NCI-H345 treated with DMSO at 0.1 percent for 48 hours (cell line): ENCODE data around the gene TIPARP.

Source experiments
- DNase-seq: peaks from one replicate; lab custom pipeline; 2025; ENCODE audit not compliant: unreplicated experiment; lab: John Stamatoyannopoulos, UW

The TIPARP gene, protein sequence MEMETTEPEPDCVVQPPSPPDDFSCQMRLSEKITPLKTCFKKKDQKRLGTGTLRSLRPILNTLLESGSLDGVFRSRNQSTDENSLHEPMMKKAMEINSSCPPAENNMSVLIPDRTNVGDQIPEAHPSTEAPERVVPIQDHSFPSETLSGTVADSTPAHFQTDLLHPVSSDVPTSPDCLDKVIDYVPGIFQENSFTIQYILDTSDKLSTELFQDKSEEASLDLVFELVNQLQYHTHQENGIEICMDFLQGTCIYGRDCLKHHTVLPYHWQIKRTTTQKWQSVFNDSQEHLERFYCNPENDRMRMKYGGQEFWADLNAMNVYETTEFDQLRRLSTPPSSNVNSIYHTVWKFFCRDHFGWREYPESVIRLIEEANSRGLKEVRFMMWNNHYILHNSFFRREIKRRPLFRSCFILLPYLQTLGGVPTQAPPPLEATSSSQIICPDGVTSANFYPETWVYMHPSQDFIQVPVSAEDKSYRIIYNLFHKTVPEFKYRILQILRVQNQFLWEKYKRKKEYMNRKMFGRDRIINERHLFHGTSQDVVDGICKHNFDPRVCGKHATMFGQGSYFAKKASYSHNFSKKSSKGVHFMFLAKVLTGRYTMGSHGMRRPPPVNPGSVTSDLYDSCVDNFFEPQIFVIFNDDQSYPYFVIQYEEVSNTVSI

DNA sequence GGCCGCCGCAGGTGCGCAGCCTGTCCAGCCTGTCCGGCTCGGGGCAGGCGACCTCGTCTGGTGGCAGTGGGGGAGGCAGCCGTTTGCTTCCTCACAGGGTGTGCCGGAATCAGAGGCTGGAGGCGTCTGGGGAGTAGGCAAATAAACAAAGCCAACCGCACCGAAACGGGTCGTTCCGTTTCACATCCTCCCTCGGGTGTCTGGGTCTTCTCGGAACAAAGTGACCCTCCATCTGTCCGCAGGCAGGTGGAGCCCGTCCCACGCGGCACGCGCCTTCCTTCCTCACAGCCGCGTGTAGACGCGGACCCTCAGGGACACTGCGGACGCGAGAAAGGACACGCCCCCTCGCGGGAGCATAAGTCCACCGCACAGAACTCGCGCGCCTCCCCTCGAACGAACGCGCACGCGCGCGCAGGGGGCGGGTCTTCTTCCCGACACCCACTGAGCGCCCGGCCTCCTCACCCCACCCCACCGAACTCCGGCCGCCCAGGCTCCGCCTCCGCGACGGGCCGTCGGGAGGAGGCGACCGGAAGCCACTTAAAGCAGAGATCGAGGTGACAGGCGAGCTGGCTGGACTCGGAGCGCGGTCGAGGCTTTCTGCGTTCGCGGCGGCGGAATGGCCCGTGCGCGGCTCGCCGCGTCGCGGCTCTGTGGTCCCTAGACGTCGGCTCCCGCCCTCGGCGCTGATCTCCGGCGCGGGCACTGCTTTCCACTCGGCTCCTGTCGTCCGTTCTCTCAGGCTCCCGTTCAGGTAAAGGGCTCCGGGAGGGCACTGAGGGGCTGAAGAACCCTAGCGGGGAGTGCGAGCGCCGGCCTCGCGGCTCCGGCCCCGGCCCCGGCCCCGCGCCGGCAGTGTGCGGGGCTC is at the start of gene TIPARP:
Gene TIPARP, plus strand, starts transcription at position 545 of the 865 bp plus-strand sequence. CDS start 3,108 bp downstream, outside the sequence.
- DNase-seq, result peak; percentile 75

DNA sequence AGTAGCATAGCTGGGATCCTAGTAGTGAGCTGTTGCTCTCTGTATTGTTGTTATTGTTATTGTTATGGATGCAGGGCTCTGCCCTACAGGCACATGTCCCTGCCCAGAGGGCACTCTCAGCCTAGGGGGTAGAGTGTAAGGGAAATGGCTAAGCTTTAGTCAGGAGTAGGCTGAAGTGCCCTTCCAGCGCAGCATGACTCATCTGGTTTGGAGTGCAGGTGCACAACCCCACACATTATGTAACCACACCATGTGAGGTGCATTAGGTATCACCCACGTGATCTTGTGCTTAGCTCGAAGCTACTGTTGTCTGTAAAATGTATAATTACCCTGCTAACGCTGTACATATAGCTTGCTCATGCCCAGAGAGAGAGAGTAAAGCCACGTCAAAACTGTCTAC is 48.3 kb upstream of the TIPARP start:
- peak; percentile 81 for DNase-seq

DNA sequence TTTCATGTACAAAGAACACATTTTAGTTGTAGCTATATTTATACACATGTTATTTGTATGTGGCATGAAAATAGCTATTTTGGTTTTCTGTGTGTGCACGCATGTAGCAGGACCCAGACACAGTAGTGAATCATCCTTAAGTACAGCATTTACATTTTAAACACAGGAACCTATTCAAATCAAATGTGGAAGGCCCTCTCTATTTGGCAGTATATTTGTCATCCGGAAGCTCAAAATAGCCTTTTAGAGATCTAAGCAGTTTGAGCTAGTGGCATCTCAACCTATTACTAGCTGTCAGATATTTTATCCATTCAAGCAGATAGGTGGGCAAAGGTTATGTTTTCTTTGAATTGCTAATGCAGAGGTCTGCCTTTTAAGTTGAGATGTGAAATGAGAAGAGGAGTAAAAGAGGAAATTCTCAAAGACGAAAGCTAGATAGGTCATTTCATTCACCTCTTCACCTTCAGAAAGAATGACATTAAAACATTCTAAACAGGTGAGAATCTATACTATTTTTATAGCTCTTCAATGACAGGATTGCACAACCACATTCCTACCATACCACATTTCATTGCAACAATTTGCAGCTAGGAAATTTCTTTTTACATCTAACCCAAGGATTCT is 46.3 kb upstream of the TIPARP start:
- DNase-seq, result no peak

DNA sequence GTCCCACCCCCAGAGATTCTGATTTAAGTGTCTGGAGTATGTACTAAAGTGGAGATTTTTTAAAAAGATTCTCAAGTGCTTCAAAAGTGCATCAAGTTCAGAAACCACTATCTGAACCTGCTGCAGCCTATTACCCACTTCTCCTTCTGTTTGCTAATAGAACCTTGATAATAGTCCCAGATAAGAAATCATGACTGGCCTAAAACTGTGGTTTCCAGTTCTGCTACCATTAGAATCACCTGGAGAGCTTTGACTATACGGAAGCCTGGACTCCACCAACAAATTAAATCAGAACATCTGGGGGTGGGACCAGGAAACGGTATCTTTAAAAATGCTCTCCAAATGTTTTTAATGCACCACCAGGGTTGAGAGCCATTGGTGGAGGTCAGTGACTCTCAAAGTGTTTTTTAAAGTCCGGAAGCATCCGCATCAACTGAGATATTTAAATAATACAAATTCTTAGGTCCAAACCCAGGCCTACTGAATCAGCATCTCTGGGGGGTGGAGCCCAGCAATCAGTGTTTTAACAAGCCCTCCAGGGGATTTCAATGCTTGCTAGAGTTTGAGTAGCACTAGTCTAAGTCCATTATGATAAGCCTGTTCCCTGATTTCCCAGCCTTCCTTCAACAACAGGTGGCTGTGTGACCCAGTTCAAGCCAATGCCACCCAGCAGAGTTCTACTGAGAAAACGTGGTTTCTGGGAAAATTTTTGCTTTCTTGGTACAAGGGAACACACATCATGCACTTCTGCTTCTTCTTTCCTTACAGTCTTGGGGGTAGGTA is 45.4 kb upstream of the TIPARP start:
- no peak for DNase-seq

DNA sequence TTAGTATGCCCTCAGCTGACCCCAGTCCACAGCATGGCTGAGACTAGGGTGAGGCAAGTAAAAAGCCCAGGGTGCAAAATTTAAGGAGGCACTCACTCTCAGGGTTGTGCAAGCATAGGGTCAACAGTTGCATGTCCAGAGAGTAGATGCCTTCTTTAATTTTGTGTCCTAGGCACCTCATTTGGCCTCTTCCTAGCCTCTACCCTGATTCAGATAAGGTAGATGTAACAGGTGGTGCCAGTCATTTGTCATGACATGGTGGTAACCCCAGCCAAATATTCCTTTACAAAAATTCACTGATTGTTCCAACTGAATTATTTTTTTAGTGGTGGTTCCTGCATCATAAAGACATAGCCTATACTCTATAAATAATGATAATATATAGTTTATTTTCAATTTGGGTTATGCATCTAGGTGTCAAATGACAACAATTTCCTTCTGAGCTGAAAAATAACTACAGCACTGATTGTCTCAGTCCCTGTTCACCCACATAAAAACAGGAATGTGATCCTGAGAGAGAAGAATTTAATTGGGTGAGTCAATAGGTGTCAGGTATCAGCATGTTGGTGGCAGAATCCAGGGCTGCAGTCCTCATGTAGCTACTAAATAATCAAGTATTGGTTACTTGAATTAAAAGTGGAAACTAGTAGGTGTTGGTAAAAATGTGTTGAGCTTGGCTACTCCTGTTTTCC is 44.2 kb upstream of the TIPARP start:
- DNase-seq, result no peak

DNA sequence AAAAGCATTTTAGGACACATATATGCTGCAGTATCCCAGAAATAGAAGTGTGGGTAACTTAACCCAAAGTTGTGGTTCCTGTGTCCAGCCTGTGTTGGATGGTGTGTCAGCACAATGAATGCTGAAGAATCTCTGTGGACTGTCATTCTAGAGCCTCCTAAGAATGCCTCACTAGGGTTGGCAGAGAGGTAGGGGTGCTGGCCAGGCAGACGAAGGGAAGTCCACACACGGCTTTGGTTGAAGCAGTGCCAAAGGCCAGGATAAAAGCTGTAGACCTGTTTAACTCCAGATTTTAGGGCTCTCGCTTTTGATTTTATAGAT is 43.7 kb upstream of the TIPARP start:
- no peak for DNase-seq

DNA sequence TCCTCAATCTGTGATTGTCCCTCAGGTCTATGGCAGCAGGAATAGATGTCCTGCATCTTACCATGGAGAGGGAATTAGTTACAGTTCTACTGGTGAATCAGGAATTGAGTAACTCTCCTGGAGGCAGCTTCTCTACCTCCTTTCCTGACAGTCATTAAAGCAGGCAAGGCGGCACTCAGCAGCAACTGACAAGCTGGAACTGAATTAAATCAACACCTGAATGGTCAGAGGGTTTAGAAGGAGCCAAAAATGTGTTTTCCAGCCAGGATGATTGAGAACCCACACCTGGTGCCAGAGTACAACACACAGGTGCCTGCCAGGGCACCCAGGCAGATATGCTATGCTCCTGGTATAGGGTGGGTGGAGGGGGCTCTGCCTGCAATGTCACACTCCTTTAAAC is 43.1 kb upstream of the TIPARP start:
- no peak for DNase-seq

DNA sequence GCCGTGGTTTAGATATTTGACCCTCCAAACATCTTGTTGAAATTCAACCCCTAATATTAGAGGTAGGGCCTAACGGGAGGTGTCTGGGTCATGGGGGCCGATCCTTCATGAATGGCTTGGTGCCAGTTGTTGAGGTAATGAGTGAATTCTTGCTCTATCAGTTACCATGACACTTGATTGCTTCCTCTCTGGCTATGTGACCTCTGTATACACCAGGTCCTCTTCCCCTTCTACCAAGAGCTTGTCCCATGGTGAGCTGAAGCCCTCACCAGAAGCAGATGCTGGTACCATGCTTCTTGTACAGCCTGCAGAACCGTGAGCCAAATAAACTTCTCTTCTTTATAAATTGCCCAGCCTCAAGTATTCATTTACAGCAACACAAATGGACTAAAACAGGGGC is 41.8 kb upstream of the TIPARP start:
- DNase-seq, result no peak

DNA sequence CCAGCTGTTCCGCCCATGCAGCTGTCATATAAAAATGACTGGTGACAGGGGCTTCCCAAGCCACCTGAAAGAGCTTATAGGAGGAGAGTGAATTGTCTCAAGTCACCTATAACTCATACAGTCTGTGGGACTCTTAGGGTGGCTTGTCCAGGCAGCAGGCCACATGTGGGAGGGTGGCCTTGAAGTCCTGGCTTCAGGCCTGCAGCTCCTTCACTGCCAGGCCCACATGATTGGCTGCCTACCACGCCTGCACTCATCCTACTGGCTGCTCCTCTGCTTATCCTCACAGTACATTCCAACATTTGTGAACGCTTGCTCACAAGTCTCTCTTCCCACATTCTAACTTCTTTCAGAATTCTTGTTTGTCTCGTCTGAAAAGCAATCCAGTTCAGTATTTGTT is 41.1 kb upstream of the TIPARP start:
- no peak for DNase-seq

DNA sequence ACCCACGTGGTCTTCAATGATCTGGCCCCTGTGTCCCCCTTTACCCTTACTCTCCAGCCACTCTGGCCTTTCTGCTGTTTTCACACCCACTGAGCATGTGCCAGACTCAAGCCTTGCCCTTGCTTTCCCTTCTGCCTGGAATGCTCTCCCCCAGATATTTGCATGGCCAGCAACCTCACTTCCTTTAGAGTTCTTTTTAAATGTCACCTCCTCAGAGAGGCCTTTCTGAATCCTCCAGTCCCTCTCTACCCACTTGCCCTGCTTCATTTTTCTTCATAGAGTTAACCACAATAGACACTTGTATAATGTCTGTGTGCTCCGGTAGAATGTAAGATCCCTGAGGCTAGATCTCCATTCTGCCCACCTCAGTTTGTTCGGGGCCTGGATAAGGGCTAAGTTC is 39.4 kb upstream of the TIPARP start:
- DNase-seq, result no peak

DNA sequence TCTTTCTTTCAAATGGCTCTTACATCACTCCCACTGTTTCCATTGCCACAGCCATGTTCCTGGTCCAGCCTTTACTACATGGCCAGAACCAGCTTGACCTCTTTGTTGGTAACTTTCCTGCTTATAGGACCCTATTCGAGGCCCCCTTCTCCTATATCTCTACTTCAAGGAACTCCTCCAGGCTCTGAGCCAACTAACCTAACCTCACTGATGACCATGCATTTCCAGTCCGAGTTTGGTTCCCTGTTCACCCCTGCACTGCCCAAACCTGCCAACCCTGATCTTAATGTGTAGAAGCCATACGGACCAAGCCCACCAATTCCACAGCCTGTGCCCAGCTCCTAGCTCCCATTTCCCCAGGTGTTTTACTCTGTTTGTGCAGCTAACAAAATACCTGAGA is 38.4 kb upstream of the TIPARP start:
- no peak for DNase-seq

DNA sequence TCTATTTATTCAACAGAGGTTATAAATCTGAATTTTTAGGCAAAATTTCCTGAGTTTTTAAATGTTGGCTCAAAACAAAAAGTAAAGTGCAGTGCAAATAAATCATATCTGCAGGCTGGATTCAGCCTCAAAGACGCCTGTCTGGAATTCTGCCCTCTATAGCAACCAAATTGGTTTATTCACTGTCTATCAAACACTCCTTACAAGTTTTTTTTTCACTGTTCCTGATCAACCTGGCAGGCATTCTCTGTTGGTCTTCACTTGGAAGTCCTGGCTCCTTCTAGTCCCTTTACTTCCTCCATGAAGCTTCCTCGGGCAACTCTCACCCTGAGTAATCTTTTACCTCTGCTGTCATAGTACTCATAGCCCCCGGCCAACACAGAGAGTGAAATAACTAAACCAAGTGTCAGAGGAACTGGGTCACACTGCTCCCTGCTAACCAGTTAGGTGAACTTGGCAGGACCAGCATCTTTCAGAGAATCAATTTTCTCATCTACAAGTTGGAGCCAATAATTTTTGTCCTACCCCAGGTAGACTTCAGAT is 36.8 kb upstream of the TIPARP start:
- no peak for DNase-seq

DNA sequence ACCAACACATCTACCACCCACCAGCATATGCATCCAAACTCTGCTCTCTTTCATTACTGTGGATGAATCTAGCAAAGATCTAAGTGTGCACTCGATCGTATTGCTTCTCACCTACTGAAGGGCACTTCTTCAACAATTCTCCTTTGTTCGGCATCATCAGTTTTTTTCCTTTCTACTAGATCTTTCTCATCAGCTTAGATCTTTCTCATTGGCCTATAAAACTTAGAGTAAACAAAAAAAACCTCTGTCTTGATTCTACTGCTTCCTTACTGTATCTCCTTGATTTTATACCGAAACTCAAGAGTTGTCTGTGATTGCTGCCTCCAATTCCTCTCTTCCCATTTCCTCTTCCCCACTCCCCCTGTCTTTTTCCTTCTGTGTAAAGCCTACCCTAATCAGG is 36.1 kb upstream of the TIPARP start:
- DNase-seq, result no peak

DNA sequence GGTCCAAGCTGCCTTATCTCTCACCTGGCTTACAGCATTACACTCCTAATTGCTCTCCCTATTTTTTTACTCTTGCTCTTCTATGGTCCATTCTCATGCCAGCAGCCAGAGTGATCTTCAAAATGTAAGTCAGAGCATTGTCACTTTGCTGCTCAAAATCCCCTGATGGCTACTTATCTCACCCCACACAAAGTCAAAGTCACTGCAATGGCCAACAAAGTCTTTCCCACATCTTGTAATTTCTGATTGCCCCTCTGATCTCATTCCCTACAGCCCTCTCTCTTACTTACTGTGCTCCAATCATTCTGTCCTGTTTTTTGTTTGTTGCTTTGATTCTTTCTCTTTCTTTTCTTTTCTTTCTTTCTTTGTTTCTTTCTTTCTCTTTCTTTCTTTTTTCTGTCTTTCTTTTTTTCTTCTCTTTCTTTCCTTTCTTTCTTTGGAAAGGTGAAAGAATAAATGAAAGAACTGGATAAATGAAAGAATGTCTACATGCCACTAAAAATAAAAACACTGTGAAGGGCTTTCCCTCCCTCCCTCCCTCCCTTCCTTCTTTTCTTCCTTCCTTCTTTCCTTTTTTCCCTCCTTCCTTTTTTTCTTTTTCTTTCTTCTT is 34.9 kb upstream of the TIPARP start:
- DNase-seq, result no peak

DNA sequence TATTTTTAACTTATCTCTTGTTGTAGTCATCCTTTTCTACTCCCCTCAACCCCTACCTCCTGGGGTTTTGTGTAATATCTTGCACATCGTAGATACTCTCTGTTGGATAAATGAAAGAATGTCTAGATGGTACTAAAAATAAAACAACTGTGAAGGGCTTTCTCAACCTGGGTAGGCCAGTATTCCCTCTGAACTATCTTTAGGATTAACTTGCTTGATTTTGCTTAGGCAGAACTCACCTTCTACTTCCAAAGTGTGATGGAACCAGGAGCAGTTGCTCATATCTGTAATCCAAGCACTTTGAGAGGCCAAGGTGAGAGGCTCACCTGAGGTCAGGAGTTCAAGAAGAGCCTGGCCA is 32.8 kb upstream of the TIPARP start:
- no peak for DNase-seq

DNA sequence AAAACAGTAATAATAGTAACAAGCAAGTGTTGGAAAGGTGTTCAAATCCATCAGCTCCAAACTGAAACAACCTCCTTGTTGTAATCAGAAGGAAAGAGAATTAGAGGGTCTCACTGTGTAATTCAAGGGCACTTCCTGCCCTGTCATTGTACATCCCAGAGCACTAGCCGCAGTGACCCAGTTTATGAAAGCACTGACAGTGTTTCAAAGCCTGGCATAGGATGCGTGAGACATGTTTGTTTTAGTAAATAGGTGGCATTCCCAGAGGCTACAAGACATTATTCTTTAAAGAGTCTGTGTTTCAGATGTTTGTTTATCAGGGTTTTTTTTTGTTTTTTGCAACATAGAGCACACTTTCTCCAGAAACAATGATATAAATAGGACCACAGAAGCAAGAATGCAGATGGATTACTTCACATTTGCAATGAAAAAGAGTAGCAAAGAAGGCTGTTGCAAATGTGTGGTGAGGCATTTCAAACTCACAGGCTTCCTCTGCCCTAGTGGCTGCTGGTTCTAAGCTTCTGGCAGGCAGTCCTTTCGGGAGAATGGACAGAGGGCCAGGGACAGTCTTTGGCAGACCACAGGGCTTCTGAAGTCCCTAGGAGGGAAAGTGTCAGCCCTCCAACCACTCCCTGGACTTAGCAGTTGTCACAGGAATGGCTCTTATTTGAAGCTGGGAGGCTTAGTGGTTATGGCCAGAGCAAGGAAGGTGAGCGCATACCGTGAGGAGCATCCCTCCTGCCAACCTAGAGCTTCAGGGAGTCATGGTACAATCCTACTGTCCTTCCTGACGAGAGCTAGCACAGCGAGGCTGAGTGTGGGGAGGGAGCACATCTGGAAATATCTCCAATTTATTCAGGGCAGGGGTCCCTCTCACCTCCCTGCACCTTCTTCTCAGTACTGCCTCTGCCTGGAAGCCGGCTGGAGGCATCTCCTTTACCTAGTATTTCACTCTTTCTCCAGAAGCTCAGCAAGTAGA is 31.4 kb upstream of the TIPARP start:
- no peak for DNase-seq

DNA sequence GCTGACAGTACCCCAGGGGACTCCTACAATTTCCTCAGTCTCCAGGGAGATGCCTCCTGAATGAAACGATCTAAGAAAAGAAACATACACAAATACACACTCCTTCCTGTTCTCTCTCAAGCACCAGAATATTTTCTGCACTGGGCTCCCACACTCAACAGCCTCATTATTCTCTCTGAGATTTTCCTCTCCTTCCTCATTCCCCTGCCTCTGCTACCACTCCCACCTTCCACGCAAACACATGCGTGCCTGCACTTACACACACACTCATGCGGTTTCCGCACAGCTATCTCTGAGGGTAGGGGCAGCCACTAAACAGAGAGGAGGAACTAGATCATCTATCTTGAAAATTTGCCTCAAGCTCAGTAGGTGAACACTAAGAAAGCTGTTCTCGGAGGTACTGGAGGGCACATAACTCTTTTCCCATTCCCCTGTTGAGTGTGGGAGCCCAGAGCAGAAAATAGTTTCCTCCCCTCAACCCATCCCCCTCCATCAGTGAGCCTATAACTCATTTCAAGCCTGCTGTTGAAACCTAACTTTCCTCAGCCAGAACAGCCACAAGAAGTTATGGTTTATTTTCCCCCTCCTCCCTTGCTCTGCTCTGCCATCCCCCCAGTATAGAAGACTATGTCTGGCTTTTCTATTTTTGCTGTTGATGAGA is 30.5 kb upstream of the TIPARP start:
- no peak for DNase-seq

DNA sequence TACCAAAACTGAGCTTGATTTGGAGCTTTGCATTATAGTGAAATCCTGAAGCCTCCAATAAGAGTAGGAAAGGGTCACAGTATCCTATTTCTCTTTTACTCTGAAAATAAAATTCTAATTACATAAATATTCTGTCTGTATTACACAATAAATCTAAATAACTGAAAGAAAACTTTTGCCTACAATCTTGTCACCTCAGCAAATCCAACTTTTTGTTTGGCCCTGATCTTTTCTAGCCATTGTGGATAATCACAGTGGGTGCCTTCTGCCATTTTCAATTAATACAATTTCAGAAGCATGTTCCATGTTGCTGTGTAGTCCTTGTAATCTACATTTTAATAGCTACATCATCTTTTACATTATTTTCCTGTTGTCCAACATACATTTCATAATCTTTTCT is 29.4 kb upstream of the TIPARP start:
- DNase-seq, result no peak
